ENCODE results near the gene FRYL. TPM values are rescaled to one million over a fixed set of nuclear protein-coding genes. Genes with fewer than 3 reads are reported as not detected.
A peak's percentile ranks its signal among the peaks of the same experiment; 100 is the strongest.

Gene FRYL
- total RNA-seq, 1 experiment from 2014 or later = 29.9 TPM

DNA sequence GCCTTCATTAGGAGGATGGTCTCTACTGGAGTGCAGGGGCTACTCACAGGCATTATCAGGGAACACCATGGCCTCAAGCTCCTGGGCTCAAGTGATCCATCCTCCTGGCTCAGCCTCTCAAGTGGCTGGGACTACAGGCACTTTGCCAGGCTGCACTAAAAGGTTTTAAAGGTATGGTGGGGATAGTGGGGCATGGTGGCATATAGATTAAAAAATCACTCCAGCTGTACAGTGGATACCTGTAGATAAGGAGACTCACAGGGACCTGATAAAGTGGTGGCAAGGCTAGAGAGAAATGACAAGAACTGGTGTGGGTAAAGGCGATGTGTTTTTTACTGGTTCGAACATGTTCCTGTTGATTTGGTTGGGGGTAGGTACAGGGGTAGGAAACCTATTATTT is 284.1 kb downstream of the FRYL start:
- Histone ChIP-seq H3K27ac (ENCODE audit: low read length) (no peak overlapping the region), H3K4me2 (ENCODE audit: low read length) (no peak overlapping the region), H3K9me2 (replicated peaks; ENCODE audit: low read length) (no peaks in the 10 kb centered on the region), H4K20me1 (ENCODE audit: low read length) (no peaks in the 10 kb centered on the region), H3K9me3 (ENCODE audit: low read length) (no peaks in the 10 kb centered on the region), H3F3A (ENCODE audit: low read length, unreplicated experiment) (no peaks in the 10 kb centered on the region), H3K79me2 (ENCODE audit: low read length) (no peaks in the 10 kb centered on the region), H3K9ac (ENCODE audit: low read length) (no peak overlapping the region), H3K4me3 (ENCODE audit: low read length) (no peak overlapping the region), H3K36me3 (ENCODE audit: low read depth, low read length) (peaks cover 10% of the 10 kb centered on the region; the same call in 1 of the 2 replicates), H3K27me3 (ENCODE audit: low read length) (no peaks in the 10 kb centered on the region), H3K4me1 (ENCODE audit: insufficient read depth, low read length) (no peaks in the 10 kb centered on the region), H2AFZ (ENCODE audit: low read length) (no peak overlapping the region)
- BruUV-seq (replicated peaks) = no TSS peak
- ATAC-seq (no peak), DNase-seq (no peak)
- intact Hi-C loops (cut with micrococcal nuclease) = no loop called here
- ChIA-PET CTCF (no interaction called here), POLR2A (ENCODE audit: unreplicated experiment) (no interaction called here)
- TF ChIP-seq, protein P1, sequence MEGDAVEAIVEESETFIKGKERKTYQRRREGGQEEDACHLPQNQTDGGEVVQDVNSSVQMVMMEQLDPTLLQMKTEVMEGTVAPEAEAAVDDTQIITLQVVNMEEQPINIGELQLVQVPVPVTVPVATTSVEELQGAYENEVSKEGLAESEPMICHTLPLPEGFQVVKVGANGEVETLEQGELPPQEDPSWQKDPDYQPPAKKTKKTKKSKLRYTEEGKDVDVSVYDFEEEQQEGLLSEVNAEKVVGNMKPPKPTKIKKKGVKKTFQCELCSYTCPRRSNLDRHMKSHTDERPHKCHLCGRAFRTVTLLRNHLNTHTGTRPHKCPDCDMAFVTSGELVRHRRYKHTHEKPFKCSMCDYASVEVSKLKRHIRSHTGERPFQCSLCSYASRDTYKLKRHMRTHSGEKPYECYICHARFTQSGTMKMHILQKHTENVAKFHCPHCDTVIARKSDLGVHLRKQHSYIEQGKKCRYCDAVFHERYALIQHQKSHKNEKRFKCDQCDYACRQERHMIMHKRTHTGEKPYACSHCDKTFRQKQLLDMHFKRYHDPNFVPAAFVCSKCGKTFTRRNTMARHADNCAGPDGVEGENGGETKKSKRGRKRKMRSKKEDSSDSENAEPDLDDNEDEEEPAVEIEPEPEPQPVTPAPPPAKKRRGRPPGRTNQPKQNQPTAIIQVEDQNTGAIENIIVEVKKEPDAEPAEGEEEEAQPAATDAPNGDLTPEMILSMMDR (conservative IDR thresholded peaks at IDR 0.05; ENCODE audit: low read depth, low read length) = no peak
- TF ChIP-seq EZH2phosphoT487 (IDR thresholded peaks at IDR 0.05; ENCODE audit: borderline replicate concordance, low read length) = no peak

DNA sequence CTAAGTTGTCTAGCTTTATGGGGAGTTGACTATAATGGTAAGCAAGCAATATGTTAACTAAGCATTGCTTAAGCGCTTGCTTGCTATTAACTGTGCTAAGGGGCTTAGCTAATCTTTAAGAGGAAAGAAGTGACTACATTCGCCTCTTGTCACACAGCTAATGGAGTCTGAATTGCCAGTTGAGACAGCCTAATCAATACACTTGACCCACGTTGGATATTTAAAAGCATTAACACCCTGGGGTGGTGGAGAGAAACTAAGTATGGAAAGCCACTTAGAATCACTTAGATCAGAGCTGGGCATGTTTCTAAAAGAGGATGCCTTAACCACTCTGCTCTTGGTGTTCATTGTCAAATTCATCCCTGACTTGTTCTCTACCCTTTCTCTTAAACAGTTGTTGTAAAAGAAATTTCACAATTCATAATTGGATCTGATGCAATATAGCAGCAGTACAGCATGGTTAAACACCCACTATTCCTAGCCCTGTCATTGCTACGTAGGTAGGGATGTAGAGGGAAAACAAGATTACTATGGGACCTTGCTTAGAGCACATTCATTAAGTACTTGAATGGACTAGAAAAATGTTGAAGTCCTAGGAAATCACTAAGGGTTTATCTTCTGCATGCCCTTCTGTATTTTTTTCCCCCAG is 286.5 kb downstream of the FRYL start:
- Histone ChIP-seq H3K9me3 (ENCODE audit: low read length) (no peaks in the 10 kb centered on the region), H3K4me2 (ENCODE audit: low read length) (no peak overlapping the region), H3F3A (ENCODE audit: low read length, unreplicated experiment) (no peaks in the 10 kb centered on the region), H3K4me3 (ENCODE audit: low read length) (no peak overlapping the region), H3K79me2 (ENCODE audit: low read length) (no peaks in the 10 kb centered on the region), H3K9ac (ENCODE audit: low read length) (no peak overlapping the region), H3K9me2 (replicated peaks; ENCODE audit: low read length) (no peaks in the 10 kb centered on the region), H2AFZ (ENCODE audit: low read length) (no peak overlapping the region), H3K36me3 (ENCODE audit: low read depth, low read length) (no peaks in the 10 kb centered on the region), H3K27me3 (ENCODE audit: low read length) (no peaks in the 10 kb centered on the region), H3K4me1 (ENCODE audit: insufficient read depth, low read length) (no peaks in the 10 kb centered on the region), H3K27ac (ENCODE audit: low read length) (no peak overlapping the region), H4K20me1 (ENCODE audit: low read length) (no peaks in the 10 kb centered on the region)
- POLR2A ChIA-PET (ENCODE audit: unreplicated experiment) = no interaction called here
- intact Hi-C loops (cut with micrococcal nuclease) = no loop called here
- ATAC-seq = no peak
- no peak for DNase-seq
- TF ChIP-seq, protein P1 (conservative IDR thresholded peaks at IDR 0.05; ENCODE audit: low read depth, low read length) = no peak
- TF ChIP-seq EZH2phosphoT487 (IDR thresholded peaks at IDR 0.05; ENCODE audit: borderline replicate concordance, low read length) = no peak
- TF ChIP-seq EZH2 (IDR thresholded peaks at IDR 0.05; ENCODE audit: low read length, unreplicated experiment) = no peak
- CTCF ChIA-PET = no interaction called here
- BruUV-seq (replicated peaks) = TSS peak; percentile 19

GRCh38 chr4:48491514-48492176 is 288.4 kb downstream of the FRYL start:
- Histone ChIP-seq H3K4me2 (ENCODE audit: low read length) (no peak overlapping the region), H4K20me1 (ENCODE audit: low read length) (no peaks in the 10 kb centered on the region), H3K4me1 (ENCODE audit: insufficient read depth, low read length) (no peaks in the 10 kb centered on the region), H3K36me3 (ENCODE audit: low read depth, low read length) (no peaks in the 10 kb centered on the region), H3K79me2 (ENCODE audit: low read length) (no peaks in the 10 kb centered on the region), H3K27ac (ENCODE audit: low read length) (no peak overlapping the region), H3K9ac (ENCODE audit: low read length) (no peak overlapping the region), H3K9me3 (ENCODE audit: low read length) (no peaks in the 10 kb centered on the region), H3K9me2 (replicated peaks; ENCODE audit: low read length) (no peaks in the 10 kb centered on the region), H2AFZ (ENCODE audit: low read length) (no peak overlapping the region), H3F3A (ENCODE audit: low read length, unreplicated experiment) (no peaks in the 10 kb centered on the region), H3K27me3 (ENCODE audit: low read length) (no peaks in the 10 kb centered on the region), H3K4me3 (ENCODE audit: low read length) (no peak overlapping the region)
- TF ChIP-seq EZH2 (IDR thresholded peaks at IDR 0.05; ENCODE audit: low read length, unreplicated experiment) (no peak), EZH2phosphoT487 (IDR thresholded peaks at IDR 0.05; ENCODE audit: borderline replicate concordance, low read length) (no peak)
- TF ChIP-seq, protein P1 (conservative IDR thresholded peaks at IDR 0.05; ENCODE audit: low read depth, low read length) = no peak
- ATAC-seq (no peak), DNase-seq (no peak)
- intact Hi-C loops (cut with micrococcal nuclease) = no loop called here
- ChIA-PET POLR2A (ENCODE audit: unreplicated experiment) (no interaction called here), CTCF (no interaction called here)
- no TSS peak for BruUV-seq (replicated peaks)

All from PC-3 (cell line).